Measurements from ENCODE around the gene ISG15.

DNA sequence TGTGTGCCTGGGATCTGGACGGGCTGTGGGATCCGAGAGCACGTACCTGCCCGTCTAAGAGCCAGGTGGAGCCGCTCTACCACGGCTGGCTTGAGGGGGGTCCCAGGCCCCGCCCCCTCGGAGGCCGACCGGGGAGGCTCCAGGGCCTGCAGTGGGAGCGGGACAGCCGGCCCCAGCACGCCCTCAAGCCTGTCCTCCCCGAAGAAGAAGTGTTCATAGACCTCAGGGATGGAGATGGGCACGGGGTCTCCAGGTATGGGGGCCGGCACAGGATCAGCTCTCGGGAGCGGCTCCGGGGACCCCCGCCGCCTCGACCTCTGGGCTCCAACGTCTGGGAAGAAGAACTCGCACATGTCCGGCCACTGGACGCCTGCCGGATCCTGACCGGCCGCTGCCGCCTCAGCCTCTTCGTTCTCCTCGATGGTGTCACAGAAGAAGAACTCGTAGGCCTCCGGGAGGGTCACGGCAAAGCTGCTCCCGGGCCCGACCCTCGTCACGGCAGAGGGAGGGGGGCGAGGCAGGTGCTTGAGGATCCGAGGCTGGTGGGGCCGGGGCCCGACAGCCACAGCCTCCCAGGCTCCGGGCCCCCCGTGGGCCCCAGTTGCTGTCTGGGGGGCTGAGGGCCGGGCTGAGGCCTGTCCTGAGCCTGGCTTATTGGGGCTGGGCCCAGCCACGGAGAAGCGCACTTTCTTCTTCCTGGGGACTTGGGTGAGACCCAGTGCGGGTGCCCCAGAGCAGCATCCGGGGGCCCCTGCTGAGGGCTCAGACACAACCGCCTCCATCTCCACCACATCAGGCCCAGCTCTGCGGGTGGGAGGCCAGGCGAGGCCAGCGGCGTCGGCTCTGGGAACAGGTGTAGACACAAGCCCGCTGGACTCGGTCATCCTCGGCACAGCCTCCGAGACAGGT, 34.2 kb upstream of the ISG15 start:
- TF ChIP-seq POLR2A (IDR thresholded peaks at IDR 0.05) (no peak), CTCF (IDR thresholded peaks at IDR 0.05 in 8 of 11, conservative IDR thresholded peaks at IDR 0.05 in 3 of 11) (no peak), POLR2AphosphoS5 (IDR thresholded peaks at IDR 0.05) (no peak)
